IPS-20b (cell line): ENCODE measurements around the gene SLC17A5.
"Not testable (repeated sequence)": the region's sequence is repeated elsewhere in the genome, so short reads cannot be mapped to it uniquely, and the experiment has no call there.

Experiments
- H3K27ac ChIP-seq: one replicate; pipeline ENCODE4 v1.5.1; 2013; ENCODE audit warnings: low read length
- H3K27me3 ChIP-seq: 2 replicates; pipeline ENCODE4 v1.6.1; 2013; ENCODE audit warnings: mild to moderate bottlenecking, low read length, inconsistent platforms; ENCODE audit not compliant: insufficient read depth
- H3K36me3 ChIP-seq: 2 replicates; pipeline ENCODE4 v1.6.1; 2013; ENCODE audit warnings: low read depth, mild to moderate bottlenecking, inconsistent platforms, low read length, moderate library complexity; ENCODE audit not compliant: insufficient read depth
- H3K4me1 ChIP-seq: 2 replicates; pipeline ENCODE4 v1.6.1; 2013; ENCODE audit warnings: mild to moderate bottlenecking, control low read depth, inconsistent platforms, low read length, moderate library complexity; ENCODE audit not compliant: insufficient read depth
- H3K4me3 ChIP-seq: 2 replicates; pipeline ENCODE4 v1.5.1; 2013; ENCODE audit warnings: mild to moderate bottlenecking, low read length, inconsistent platforms
- H3K9ac ChIP-seq: 2 replicates; pipeline ENCODE4 v1.6.1; 2013; ENCODE audit warnings: low read depth, mild to moderate bottlenecking, inconsistent platforms, low read length, moderate library complexity
- H3K9me3 ChIP-seq: 2 replicates; pipeline ENCODE4 v1.6.1; 2013; ENCODE audit warnings: mild to moderate bottlenecking, low read depth, low read length, inconsistent platforms; ENCODE audit not compliant: insufficient read depth

SLC17A5 gene

GRCh38 chr6:73683574-73683973 is 29.8 kb upstream of the SLC17A5 start:
- H3K4me3 ChIP-seq, H3K27ac ChIP-seq, H3K36me3 ChIP-seq, H3K9me3 ChIP-seq, H3K27me3 ChIP-seq, H3K4me1 ChIP-seq, H3K9ac ChIP-seq: not testable (repeated sequence)

GRCh38 chr6:73680289-73680918 is 26.6 kb upstream of the SLC17A5 start:
- Histone ChIP-seq H3K36me3 (no peaks in the 10 kb centered on the region), H3K27me3 (no peaks in the 10 kb centered on the region), H3K9ac (no peak overlapping the region), H3K4me1 (no peaks in the 10 kb centered on the region), H3K27ac (no peak overlapping the region), H3K4me3 (no peak overlapping the region), H3K9me3 (peaks cover 3% of the 10 kb centered on the region; the same call in 1 of the 2 replicates)

DNA sequence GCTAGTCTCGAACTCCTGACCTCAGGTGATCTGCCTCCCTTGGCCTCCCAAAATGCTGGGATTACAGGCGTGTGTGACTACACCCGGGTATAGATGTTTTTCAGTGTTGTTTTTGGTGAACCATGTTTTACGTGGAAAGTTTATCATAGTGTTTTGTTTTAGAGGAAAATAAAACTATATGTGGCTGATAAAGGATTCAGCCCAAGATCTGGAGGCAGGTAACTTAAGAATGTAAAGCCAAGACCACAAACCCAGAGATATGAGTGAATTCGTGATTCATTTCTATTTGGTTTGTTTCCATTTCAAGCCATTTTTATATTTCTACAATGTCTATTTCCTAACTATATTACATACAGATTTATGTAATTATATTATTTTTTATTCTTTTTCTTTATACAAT is 26.1 kb upstream of the SLC17A5 start:
- not testable (repeated sequence) for H3K27me3 ChIP-seq, H3K9me3 ChIP-seq, H3K27ac ChIP-seq, H3K9ac ChIP-seq, H3K36me3 ChIP-seq, H3K4me1 ChIP-seq, H3K4me3 ChIP-seq

GRCh38 chr6:73679009-73679408 is 25.2 kb upstream of the SLC17A5 start:
- Histone ChIP-seq H3K27me3 (no peaks in the 10 kb centered on the region), H3K9me3 (peaks cover 3% of the 10 kb centered on the region; the same call in 1 of the 2 replicates), H3K4me3 (no peak overlapping the region), H3K9ac (no peak overlapping the region), H3K4me1 (no peaks in the 10 kb centered on the region), H3K27ac (no peak overlapping the region), H3K36me3 (no peaks in the 10 kb centered on the region)

DNA sequence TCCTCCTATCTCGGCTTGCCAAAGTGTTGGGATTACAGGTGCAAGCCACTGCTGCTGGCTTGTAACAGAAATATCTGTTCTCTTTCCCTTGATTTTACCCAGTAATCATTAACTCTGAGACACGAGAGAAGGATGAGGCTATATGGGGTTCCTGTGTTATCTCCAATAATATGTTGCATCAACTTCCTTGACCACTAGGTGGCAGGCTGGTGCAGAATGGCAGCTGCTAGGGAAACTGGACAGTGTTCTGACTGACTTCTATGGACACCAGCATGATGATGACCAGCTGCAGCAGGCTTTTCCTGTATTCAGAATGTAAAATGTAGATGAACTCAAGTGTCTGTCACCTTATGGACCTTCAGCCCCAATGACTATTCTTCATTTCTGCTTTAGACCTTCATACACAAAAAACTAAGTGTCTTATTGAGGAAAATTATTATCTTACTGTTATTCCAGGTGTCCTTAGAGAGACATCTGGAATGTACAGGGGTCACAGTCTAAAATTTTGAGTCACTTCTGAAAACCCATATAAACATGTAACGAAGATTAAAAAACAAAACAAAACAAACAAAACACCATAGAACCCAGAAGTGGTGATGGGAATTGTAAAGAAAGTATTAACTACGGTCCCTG is 21.8 kb upstream of the SLC17A5 start:
- no peaks in the 10 kb centered on the region for H3K4me1 ChIP-seq

GRCh38 chr6:73671911-73672685 is 18.3 kb upstream of the SLC17A5 start:
- H3K9ac ChIP-seq: no peak overlapping the region
- no peaks in the 10 kb centered on the region for H3K27me3 ChIP-seq
- no peaks in the 10 kb centered on the region for H3K9me3 ChIP-seq
- no peak overlapping the region for H3K27ac ChIP-seq
- H3K36me3 ChIP-seq: no peaks in the 10 kb centered on the region
- no peak overlapping the region for H3K4me3 ChIP-seq
- no peaks in the 10 kb centered on the region for H3K4me1 ChIP-seq

More for the DNA sequence above, 21.8 kb upstream of the SLC17A5 start:
- H3K4me3 ChIP-seq: no peak overlapping the region
- no peaks in the 10 kb centered on the region for H3K36me3 ChIP-seq
- H3K9me3 ChIP-seq: no peaks in the 10 kb centered on the region
- H3K27ac ChIP-seq: no peak overlapping the region
- H3K9ac ChIP-seq: no peak overlapping the region
- H3K27me3 ChIP-seq: no peaks in the 10 kb centered on the region

GRCh38 chr6:73669005-73669404 is 15.2 kb upstream of the SLC17A5 start:
- no peak overlapping the region for H3K9ac ChIP-seq
- H3K27ac ChIP-seq: no peak overlapping the region
- no peaks in the 10 kb centered on the region for H3K4me1 ChIP-seq
- no peak overlapping the region for H3K4me3 ChIP-seq
- no peaks in the 10 kb centered on the region for H3K36me3 ChIP-seq
- H3K9me3 ChIP-seq: no peaks in the 10 kb centered on the region
- H3K27me3 ChIP-seq: no peaks in the 10 kb centered on the region

DNA sequence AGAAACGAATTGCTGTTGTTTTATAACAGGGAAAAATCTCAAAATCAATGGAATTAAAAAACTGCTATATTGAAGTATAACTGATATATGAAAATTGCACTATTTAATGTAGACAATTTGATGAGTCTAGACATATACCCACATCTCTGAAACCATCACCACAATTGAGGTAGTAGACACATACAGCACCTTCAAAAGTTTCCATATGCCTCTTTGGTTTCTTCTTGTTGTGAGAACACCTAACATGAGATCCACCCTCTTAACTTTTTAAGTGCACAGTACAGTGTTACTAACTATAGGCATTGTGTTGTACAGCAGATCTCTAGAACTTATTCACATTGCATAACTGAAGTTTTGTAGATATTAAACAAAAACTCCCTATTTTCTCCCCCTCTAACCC is 14.0 kb upstream of the SLC17A5 start:
- Histone ChIP-seq H3K4me1 (no peaks in the 10 kb centered on the region), H3K27ac (no peak overlapping the region), H3K9me3 (no peaks in the 10 kb centered on the region), H3K9ac (no peak overlapping the region), H3K27me3 (no peaks in the 10 kb centered on the region), H3K4me3 (no peak overlapping the region), H3K36me3 (no peaks in the 10 kb centered on the region)

DNA sequence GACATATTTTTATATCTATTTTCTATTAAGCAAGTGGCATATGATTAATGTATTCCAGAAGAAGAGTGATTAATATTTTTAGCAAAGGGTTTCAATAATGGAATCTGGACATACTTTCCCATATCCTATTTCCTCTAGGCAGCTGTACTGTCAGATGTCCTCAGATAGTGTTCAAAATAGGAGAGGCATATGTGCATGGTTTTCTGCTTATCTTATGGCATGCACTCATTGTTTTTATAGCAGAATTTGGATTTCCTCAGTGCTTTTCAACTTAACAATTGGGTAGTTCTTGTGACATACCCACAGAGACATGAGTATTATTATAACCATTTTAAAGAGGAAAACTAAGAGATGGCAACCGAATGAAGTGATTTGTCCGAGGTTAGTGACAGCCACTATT is 12.6 kb upstream of the SLC17A5 start:
- no peaks in the 10 kb centered on the region for H3K36me3 ChIP-seq
- H3K9me3 ChIP-seq: no peaks in the 10 kb centered on the region
- no peak overlapping the region for H3K9ac ChIP-seq
- no peaks in the 10 kb centered on the region for H3K27me3 ChIP-seq
- H3K27ac ChIP-seq: no peak overlapping the region
- H3K4me3 ChIP-seq: no peak overlapping the region
- H3K4me1 ChIP-seq: no peaks in the 10 kb centered on the region

GRCh38 chr6:73665686-73666319 is 12.0 kb upstream of the SLC17A5 start:
- no peak overlapping the region for H3K4me3 ChIP-seq
- H3K36me3 ChIP-seq: no peaks in the 10 kb centered on the region
- H3K27ac ChIP-seq: no peak overlapping the region
- no peaks in the 10 kb centered on the region for H3K27me3 ChIP-seq
- H3K9me3 ChIP-seq: no peaks in the 10 kb centered on the region
- H3K9ac ChIP-seq: no peak overlapping the region
- H3K4me1 ChIP-seq: no peaks in the 10 kb centered on the region

- no peaks in the 10 kb centered on the region for H3K4me1 ChIP-seq
- H3K27me3 ChIP-seq: no peaks in the 10 kb centered on the region
- no peak overlapping the region for H3K27ac ChIP-seq
- no peak overlapping the region for H3K4me3 ChIP-seq
- H3K36me3 ChIP-seq: no peaks in the 10 kb centered on the region
- no peak overlapping the region for H3K9ac ChIP-seq
- H3K9me3 ChIP-seq: no peaks in the 10 kb centered on the region
Measured at GRCh38 chr6:73664701-73665100, 10.9 kb upstream of the SLC17A5 start.
